ENCODE results near the gene ITGB1BP1.

ITGB1BP1 gene

GRCh38 chr2:9423100-9423921, at the start of gene ITGB1BP1, which contains the start of gene CPSF3:
Gene ITGB1BP1 (minus strand): TSS chr2:9423528. CDS start chr2:9418697, 4,831 bp downstream.
Gene CPSF3 (plus strand): TSS chr2:9423654. CDS start chr2:9423774, 120 bp downstream.
- DNase-seq = peak; percentile 91

- DNase-seq = no peak
Observed at GRCh38 chr2:9472511-9472910, 49.2 kb upstream of the ITGB1BP1 start.

- no peak for DNase-seq
Observed at GRCh38 chr2:9471206-9471605, 47.9 kb upstream of the ITGB1BP1 start.

GRCh38 chr2:9467687-9468086, 44.4 kb upstream of the ITGB1BP1 start:
- DNase-seq = no peak

DNA sequence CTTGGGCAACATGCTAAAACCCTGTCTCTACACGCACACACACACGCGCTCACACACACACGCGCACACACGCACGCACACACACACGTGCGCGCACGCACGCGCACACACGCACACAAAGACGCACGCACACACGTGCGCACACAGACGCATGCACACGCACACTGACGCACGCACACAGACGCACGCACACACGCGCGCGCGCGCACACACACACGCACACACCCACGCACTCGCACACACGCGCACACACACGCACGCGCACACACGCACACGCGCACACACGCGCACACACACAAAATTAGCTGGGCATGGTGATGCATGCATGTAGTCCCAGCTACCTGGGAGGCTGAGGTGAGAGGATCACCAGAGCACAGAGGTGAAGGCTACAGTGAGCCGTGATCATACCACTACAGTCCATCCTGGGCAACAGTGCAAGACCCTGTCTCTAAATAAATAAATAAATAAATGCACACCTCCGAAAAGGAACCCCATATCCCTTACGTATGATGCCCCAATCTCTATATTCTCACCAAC, 42.9 kb upstream of the ITGB1BP1 start:
- DNase-seq = no peak

DNA sequence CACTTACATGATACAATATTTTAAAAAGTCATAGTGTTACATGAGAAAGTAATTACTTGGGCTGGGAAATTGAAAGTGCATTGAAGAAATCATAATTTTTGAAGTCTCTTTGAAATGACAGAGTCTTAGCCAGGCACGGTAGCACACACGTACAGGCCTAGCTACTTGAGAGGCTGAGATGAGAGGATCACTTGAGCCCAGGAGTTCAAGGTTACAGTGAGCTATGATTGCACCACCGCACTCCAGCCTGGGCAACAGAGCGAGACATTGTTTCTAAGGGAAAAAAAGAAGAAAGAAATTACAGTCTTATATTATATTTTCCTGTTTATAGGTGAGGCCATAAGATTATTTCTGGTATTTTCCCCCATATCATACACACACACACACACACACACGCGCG, 41.8 kb upstream of the ITGB1BP1 start:
- DNase-seq = no peak

DNA sequence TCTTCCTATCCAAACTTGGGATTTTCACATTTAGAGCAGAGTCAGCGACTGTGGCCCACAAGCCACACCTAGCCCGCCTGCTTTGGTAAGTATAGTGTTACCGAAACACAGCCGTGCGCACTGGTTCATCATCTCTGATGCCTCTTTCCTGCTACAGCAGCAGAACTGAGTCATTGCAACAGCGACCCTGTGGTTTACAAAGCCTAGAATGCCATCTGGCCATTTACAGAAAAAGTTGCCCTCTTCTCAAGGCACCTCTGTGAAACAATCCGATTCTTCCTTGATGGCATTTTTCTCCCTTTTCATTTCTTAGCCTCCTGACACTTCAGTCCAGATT, 40.3 kb upstream of the ITGB1BP1 start:
- DNase-seq = peak; percentile 53

DNA sequence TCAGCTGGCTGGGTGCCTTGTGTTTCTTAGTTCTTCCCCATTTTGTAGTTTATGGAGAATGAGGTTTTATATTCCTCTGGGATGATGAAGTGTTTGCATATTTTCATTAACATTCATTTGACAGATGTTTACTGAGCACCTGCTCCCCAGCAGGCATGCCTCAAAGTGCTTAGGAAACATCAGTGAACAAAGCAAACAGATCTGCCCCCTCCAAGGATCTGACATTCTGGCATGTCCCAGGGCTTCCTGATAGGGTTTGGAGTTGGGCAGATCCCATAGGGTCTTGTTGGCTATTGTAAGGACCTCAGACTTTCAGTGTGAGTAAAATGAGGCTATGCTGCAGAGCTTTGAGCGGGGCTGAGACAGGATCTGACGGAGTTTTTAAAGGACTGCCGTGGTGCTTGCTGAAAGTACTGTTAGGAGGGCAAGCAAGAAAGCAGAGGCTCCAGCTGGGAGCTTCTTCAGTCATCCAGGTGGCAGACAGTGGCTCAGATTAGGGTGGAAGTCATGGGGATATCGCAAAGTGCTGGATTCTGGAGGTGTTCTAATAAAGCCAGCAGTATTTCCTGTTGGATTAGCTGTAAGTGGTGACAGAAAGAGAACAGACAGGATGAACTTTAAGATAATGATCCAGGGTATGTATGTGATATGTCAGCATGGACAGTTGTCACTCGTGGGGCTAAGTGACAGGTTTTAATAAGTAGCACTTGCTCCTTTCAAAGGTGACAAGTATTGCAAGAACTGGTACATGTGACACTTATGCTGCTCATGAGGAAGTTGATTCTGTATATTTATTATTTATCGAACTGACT, 39.8 kb upstream of the ITGB1BP1 start:
- no peak for DNase-seq

DNA sequence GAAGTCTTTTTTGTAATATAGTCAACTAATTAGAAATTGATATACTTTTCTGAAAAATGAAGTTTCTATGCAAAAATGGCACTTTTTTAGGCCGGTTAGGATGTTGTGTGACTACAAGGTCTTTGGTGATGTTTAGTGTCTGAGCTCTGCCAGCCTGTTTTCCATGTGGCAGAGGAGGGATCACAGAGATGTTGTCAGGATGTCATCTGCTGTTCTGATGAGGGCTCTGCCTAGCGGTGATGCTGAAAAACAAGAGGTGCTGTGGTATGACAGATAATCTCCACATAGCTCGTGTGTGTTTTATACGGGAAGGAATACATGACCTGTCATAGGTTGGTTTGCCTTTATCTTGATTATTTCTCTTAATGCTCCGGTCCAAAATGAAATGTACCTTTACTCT, 39.0 kb upstream of the ITGB1BP1 start:
- no peak for DNase-seq

DNA sequence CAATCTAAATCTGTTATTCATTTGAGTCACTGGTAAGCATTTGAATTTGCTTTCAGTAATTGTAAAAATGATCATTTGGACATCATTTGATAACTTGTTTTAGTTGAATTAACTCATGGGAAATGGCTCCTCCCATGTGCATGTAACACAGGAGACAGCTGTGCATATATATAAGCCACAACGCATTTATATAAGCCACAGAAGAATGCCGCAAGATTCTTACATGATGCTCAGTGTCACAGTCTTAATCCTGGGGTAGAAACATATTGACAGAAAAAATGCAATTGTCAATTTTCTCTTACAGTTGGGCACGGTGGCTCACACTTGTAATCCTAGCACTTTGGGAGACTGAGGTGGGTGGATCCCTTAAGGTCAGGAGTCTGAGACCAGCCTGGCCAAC, 37.8 kb upstream of the ITGB1BP1 start:
- no peak for DNase-seq

DNA sequence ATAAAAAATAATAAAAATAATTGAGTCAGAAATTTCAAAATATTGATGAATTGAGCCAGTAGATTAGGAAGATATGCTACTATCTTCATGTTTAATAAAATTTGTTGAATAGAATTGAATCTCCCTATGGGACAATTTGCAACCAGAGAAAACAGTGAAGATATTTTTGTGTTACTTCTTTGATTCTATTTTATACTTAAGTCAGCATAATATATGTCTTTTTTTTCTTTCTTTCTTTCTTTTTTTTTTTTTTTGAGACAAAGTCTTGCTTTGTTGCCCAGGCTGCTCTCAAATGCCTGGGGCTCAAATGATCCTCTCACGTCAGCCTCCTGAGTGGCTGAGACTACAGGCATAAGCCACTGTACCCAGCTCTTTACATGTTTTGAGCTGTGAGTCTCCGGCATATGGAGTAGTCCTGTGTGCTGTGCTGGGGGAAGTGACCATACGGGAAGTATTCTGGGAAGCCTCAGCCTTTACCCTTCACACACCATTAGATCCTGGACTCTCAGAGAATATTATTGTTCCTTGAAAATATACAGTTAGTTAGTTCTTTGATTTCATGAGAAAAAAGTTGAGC, 37.2 kb upstream of the ITGB1BP1 start:
- no peak for DNase-seq

GRCh38 chr2:9451231-9451630, 27.9 kb upstream of the ITGB1BP1 start:
- DNase-seq = no peak

- no peak for DNase-seq
Observed at GRCh38 chr2:9445089-9445488, 21.8 kb upstream of the ITGB1BP1 start.

DNA sequence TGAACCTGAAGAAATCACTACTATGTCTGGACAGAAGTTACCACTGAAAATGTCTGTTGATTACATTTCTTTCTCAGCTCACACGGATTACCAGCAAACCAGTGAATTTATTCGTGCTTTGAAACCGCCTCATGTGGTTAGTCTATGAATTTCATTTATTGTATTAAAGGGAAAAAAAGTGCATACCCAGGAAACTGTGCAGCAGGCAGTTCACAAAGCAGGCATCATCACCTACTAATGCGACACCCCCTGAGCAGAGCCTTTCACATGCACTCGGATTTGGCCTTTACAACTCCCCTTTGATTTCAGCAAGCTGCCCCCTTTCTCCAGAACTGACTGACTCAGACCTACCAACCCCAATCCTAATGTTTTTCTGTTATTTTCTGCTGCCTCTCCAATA, 20.2 kb upstream of the ITGB1BP1 start:
- no peak for DNase-seq

DNA sequence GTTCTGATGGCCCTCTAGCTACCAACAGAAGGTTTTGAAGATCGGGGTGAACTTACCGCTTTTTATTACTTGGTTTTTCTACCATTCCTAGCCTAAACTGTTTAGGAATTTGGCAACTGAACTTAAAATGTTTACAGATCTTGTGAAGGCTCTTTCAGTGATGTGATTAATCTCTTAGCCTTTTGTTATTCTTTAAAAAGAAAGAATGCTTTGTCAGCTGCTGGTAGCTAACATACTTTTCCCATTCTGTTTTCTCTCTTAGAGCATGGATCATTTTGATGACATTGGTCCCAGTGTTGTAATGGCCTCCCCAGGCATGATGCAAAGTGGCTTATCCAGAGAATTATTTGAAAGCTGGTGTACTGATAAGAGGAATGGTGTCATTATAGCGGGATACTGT, 18.2 kb upstream of the ITGB1BP1 start:
- DNase-seq = no peak

- DNase-seq = no peak
Observed at GRCh38 chr2:9440058-9440727, 16.9 kb upstream of the ITGB1BP1 start.

DNA sequence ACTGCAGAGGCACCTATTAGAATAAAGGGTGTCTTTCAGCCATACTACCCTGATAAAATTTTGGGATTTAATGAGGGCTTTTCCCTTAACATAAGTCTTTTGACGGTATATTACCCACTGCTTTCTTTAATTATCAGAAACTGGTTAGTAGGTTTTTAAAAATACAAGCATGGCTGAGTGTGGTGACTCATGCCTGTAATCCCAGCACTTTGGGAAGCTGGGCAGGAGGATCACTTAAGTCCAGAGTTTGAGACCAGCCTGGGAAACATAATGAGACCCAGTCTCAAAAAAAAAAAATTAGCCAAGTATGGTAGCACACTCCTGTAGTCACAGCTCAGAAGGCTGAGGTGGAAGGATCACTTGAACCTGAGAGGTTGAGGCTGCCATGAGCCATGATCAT, 16.2 kb upstream of the ITGB1BP1 start:
- no peak for DNase-seq

- DNase-seq = no peak
Observed at GRCh38 chr2:9434489-9434888, 11.2 kb upstream of the ITGB1BP1 start.

DNA sequence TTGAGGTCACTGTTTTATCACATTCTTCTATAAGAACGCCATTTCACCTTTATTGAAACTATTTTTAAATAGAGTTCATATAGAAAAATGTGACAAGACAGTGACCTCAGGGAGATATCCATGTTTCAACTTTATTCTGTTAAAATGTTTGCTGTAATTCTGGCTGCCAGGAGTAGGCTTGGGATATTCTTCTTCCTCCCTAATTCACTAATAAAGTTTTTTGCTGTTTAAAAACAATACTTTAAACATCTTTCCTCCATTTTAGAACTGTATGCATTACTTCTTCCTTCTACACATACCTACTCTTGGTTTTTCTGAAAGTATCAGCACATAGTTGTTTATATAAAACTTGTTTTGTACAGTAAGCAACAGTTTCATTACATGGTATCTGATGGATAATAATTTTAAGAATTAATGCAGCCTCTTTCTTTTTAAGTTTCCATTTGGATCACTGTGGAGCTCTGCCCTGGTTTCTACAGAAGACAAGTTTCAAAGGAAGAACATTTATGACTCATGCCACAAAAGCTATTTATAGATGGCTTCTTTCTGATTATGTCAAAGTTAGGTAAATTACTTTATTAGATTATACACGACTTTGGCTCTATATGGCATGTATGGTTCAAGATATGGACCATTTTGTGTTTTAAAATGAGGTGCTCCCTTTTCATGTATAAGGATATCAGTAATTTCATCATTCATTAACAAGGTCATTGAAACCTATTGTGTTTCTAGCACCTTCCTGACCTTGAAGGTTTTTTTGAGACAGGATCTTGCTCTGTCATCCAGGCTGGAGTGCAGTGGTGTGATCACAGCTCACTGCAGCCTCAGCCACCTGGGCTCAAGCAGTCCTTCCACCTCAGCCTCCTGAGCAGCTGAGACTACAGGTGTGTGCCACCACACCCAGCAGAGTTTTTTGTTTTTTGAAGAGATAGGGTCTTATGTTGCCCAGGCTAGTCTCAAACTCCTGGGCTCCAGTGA, 7.3 kb upstream of the ITGB1BP1 start:
- no peak for DNase-seq

DNA sequence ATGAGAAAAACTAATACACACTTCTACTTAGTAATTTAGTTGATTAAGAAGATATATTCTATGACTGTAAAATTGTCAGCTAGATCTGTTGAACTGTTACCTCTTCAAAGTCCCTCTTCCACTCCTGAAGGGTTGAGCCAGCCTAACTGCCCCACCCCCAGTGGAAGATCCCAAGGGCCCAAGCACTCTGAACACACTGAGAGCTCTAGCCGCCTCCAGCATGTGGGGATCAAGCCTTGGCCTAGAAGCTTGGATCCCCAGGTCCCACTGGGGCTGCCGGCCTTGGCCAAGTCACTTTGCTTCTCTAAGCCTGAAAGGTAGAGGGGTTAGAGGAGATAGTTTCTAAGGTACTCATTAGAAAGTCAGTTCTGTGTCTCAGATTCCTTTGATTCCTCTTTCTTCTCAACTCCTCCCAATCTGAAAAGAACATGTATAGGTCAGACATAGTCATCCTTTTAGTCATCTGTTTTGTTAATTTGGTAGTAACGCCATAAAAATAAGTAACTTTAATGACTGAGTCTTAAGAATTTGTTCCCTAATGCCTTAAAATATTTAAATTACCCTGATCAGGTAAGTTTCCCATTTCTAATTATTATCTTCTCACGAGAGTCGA, 5.7 kb upstream of the ITGB1BP1 start:
- DNase-seq = no peak

- no peak for DNase-seq
Observed at GRCh38 chr2:9424447-9425164, 1.3 kb upstream of the ITGB1BP1 start.
